Measurements from ENCODE around the gene TANGO2.

DNA sequence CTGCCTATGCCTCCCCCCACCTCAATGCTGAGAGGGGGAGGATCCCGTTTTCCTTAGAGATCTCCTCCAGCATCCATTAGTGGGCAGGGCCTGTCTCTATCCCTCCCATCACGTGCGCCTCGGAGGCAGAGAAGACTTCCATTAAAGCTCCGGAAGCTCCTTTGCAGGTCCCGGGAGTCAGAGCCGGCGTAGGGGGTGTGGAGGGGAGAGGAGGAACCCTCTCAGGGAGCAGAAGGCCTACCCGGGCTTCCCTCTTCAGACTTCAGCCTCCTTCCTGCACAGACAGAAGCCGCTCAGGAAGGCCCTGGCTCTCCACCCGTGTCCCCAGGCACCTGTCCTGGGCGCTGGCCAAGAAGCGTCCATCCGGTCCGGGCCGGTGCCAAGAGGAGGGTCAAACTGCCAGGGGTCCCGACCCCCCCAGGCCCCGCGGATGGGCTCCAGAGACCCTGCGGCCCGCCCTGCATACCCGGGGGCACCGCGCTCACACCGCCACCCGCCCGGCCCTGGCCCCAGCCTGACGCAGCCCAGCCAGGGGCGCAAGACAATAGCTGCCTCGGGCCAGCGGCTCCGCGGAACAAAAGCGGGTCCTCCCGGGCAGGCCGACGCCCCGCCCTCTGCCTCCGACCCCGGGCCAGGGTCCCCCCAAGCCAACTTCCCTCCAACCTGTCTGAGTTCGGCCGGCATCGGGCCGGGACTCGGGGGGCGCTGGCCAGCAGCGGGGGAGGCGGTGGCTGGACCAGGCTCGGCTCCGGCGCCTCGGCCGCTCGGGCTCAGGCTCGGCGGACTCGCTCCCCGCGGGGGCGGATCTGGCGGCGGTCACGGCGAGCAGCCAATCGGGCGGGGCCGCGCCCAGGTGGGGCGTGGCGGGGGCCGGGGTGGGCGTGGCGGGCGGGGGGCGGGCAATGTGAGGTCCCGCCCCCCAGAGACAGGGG is 34.2 kb upstream of the TANGO2 start:
- TF ChIP-seq SPI1 (IDR thresholded peaks at IDR 0.05; ENCODE audit: borderline replicate concordance, insufficient read depth, low read depth, low read length) (no peak), TAF1 (IDR thresholded peaks at IDR 0.05; ENCODE audit: borderline replicate concordance, low read depth, low read length) (no peak), POLR2A (IDR thresholded peaks at IDR 0.05; ENCODE audit: low read depth, low read length) (no peak), STAT3 (IDR thresholded peaks at IDR 0.05; ENCODE audit: low read depth, low read length) (no peak), NR2C2 (IDR thresholded peaks at IDR 0.05; ENCODE audit: borderline replicate concordance, control insufficient read depth, insufficient read length, low read depth) (no peak), RCOR1 (conservative IDR thresholded peaks at IDR 0.05; ENCODE audit: low read depth, low read length) (no peak), CREM (IDR thresholded peaks at IDR 0.05; ENCODE audit: low read depth) (no peak), KLF5 (IDR thresholded peaks at IDR 0.05; ENCODE audit: partially characterized antibody) (no peak), ZZZ3 (IDR thresholded peaks at IDR 0.05; ENCODE audit: control insufficient read depth, insufficient read length, low read depth) (no peak)
- TF ChIP-seq, protein P1, sequence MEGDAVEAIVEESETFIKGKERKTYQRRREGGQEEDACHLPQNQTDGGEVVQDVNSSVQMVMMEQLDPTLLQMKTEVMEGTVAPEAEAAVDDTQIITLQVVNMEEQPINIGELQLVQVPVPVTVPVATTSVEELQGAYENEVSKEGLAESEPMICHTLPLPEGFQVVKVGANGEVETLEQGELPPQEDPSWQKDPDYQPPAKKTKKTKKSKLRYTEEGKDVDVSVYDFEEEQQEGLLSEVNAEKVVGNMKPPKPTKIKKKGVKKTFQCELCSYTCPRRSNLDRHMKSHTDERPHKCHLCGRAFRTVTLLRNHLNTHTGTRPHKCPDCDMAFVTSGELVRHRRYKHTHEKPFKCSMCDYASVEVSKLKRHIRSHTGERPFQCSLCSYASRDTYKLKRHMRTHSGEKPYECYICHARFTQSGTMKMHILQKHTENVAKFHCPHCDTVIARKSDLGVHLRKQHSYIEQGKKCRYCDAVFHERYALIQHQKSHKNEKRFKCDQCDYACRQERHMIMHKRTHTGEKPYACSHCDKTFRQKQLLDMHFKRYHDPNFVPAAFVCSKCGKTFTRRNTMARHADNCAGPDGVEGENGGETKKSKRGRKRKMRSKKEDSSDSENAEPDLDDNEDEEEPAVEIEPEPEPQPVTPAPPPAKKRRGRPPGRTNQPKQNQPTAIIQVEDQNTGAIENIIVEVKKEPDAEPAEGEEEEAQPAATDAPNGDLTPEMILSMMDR (IDR thresholded peaks at IDR 0.05 in 2 of 3, conservative IDR thresholded peaks at IDR 0.05 in 1 of 3; ENCODE audit: control insufficient read depth in 2 of 3, extremely low read depth in 1 of 3, insufficient read depth in 1 of 3, low read depth in 3 of 3, low read length in 3 of 3), result no peak
